ENCODE results near the gene MYLK4. TPM values are rescaled to one million over a fixed set of nuclear protein-coding genes. Genes with fewer than 3 reads are reported as not detected.
A peak's percentile ranks its signal among the peaks of the same experiment; 100 is the strongest.

Gene MYLK4
- total RNA-seq, 1 donor from 2014 or later: 1.0 TPM

DNA sequence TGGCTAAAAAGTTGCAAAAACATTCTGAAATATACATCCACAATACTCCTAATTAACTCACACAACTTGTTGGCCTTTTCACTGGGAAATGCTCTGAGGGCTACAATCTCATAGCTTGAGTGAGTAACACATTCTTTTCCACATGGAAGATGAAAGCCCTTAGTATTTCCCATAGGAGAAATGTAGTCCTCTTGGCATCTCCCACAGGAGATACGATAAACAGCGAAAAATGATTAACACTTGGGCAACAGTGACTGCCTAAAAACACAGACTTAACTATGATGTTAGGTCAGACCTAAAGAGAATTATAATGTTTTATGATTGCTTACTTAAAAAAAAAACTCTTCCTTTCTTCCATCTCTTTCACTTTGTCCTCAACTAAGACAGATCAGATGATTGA, 9.0 kb downstream of the MYLK4 start:
- H3K4me3 Mint-ChIP-seq (ENCODE audit: unreplicated experiment): no peak overlapping the region
- H3K9me3 Mint-ChIP-seq (ENCODE audit: unreplicated experiment): no peaks in the 10 kb centered on the region
- TF ChIP-seq CTCF (IDR thresholded peaks at IDR 0.05): no peak
- peaks cover 29% of the 10 kb centered on the region for H3K4me1 Mint-ChIP-seq (ENCODE audit: unreplicated experiment)
- H3K27me3 Mint-ChIP-seq (ENCODE audit: unreplicated experiment): no peaks in the 10 kb centered on the region
- peaks cover 3% of the 10 kb centered on the region for H3K36me3 Mint-ChIP-seq (ENCODE audit: unreplicated experiment)
- DNase-seq (ENCODE audit: extremely low spot score, unreplicated experiment): no peak
- no peak overlapping the region for H3K27ac Mint-ChIP-seq (ENCODE audit: unreplicated experiment)

- peaks cover 21% of the 10 kb centered on the region for H3K4me1 Mint-ChIP-seq (ENCODE audit: unreplicated experiment)
- H3K9me3 Mint-ChIP-seq (ENCODE audit: unreplicated experiment): no peaks in the 10 kb centered on the region
- TF ChIP-seq CTCF (IDR thresholded peaks at IDR 0.05): no peak
- no peak for DNase-seq (ENCODE audit: extremely low spot score, unreplicated experiment)
- peaks cover 3% of the 10 kb centered on the region for H3K36me3 Mint-ChIP-seq (ENCODE audit: unreplicated experiment)
- no peak overlapping the region for H3K27ac Mint-ChIP-seq (ENCODE audit: unreplicated experiment)
- H3K4me3 Mint-ChIP-seq (ENCODE audit: unreplicated experiment): no peak overlapping the region
- no peaks in the 10 kb centered on the region for H3K27me3 Mint-ChIP-seq (ENCODE audit: unreplicated experiment)
Observed at GRCh38 chr6:2740581-2740980, 10.1 kb downstream of the MYLK4 start.

DNA sequence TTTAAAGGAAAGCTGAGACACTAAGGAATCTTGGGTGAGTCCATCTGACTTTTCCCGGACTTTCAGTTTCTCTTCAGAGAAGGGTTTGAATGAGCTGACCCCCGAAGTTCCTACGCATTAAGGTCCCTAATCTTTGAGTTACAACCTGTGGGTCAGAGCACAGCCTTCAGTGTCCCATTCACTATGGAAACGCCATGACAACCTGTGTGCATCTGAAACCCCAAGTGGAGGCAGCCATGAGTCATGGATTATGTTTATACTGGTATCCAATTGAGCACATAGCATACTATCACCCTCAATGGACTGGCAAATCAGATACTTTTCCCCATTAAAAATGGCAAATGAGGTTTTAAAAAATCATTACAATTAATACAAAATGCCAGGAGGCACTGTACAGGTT, 11.4 kb downstream of the MYLK4 start:
- Mint-ChIP-seq H3K4me1 (ENCODE audit: unreplicated experiment) (peaks cover 10% of the 10 kb centered on the region), H3K9me3 (ENCODE audit: unreplicated experiment) (no peaks in the 10 kb centered on the region), H3K36me3 (ENCODE audit: unreplicated experiment) (peaks cover 3% of the 10 kb centered on the region), H3K27ac (ENCODE audit: unreplicated experiment) (no peak overlapping the region), H3K27me3 (ENCODE audit: unreplicated experiment) (no peaks in the 10 kb centered on the region), H3K4me3 (ENCODE audit: unreplicated experiment) (no peak overlapping the region)
- no peak for TF ChIP-seq CTCF (IDR thresholded peaks at IDR 0.05)
- no peak for DNase-seq (ENCODE audit: extremely low spot score, unreplicated experiment)

DNA sequence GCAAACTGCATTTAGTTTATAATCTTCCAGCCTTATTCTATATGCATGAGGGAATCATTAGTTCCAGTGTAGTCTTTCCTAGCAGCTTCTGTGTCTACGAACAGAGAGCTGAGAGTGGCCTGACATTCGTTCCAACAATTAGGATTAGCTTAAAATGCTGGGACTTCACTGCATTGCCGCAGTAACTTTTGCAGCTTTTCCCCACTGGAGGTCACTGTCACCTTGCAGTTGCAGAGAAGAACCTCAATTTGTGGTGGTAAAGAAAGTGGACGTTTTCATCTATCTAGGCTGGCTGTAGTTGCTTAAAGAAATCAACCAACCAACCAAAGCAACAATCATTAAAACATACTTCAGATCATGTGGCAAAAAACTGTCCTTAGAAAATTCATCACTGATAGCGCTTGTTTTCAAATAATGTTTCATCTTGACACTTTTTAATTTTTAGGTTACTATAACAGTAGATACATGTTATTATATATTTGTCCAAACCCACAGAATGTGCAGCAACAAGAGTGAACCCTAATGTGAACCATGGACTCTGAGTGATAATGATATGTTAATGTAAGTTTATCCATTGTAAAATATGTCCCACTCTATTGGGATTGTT, 12.2 kb downstream of the MYLK4 start:
- Mint-ChIP-seq H3K4me1 (ENCODE audit: unreplicated experiment) (peaks cover 2% of the 10 kb centered on the region), H3K27me3 (ENCODE audit: unreplicated experiment) (no peaks in the 10 kb centered on the region), H3K4me3 (ENCODE audit: unreplicated experiment) (no peak overlapping the region), H3K27ac (ENCODE audit: unreplicated experiment) (no peak overlapping the region), H3K9me3 (ENCODE audit: unreplicated experiment) (no peaks in the 10 kb centered on the region), H3K36me3 (ENCODE audit: unreplicated experiment) (peaks cover 3% of the 10 kb centered on the region)
- TF ChIP-seq CTCF (IDR thresholded peaks at IDR 0.05): peak; percentile 81
- no peak for DNase-seq (ENCODE audit: extremely low spot score, unreplicated experiment)

GRCh38 chr6:2737885-2738284, 12.8 kb downstream of the MYLK4 start:
- Mint-ChIP-seq H3K27ac (ENCODE audit: unreplicated experiment) (no peak overlapping the region), H3K36me3 (ENCODE audit: unreplicated experiment) (peaks cover 3% of the 10 kb centered on the region), H3K4me1 (ENCODE audit: unreplicated experiment) (peaks cover 3% of the 10 kb centered on the region), H3K9me3 (ENCODE audit: unreplicated experiment) (no peaks in the 10 kb centered on the region), H3K4me3 (ENCODE audit: unreplicated experiment) (no peak overlapping the region), H3K27me3 (ENCODE audit: unreplicated experiment) (no peaks in the 10 kb centered on the region)
- no peak for TF ChIP-seq CTCF (IDR thresholded peaks at IDR 0.05)
- no peak for DNase-seq (ENCODE audit: extremely low spot score, unreplicated experiment)
